GM21381 (cell line): Measurements from ENCODE around the gene TTLL11.
"Not testable (repeated sequence)": the region's sequence is repeated elsewhere in the genome, so short reads cannot be mapped to it uniquely, and the experiment has no call there.

Experiments
- ATAC-seq: cut with Tn5 transposase; IDR thresholded peaks from one replicate; pipeline ENCODE4 v1.9.1; 2021; ENCODE audit warnings: mild to moderate bottlenecking, moderate library complexity; ENCODE audit not compliant: unreplicated experiment

TTLL11 gene

GRCh38 chr9:122011818-122012498 lies 81.2 kb downstream of the TTLL11 start:
- no peak for ATAC-seq

DNA sequence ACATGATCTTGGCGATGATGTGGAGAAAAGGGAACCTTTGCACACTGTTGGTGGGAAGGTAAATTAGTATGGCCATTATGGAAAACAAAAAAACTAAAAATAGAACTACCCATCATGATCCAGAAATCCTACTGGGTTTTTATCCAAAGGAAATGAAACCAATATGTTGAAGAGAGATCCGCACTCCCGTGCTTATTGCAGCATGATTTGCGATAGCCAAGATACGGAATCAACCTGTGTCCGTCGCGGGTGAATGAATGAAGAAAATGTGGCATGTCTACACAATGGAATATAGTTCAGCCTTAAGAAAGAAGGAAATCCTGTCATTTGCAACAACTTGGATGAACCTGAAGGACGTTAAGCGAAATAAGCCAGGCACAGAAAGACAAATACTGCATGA lies 84.5 kb downstream of the TTLL11 start:
- ATAC-seq = no peak

GRCh38 chr9:122007837-122008236 lies 85.3 kb downstream of the TTLL11 start:
- ATAC-seq = no peak

DNA sequence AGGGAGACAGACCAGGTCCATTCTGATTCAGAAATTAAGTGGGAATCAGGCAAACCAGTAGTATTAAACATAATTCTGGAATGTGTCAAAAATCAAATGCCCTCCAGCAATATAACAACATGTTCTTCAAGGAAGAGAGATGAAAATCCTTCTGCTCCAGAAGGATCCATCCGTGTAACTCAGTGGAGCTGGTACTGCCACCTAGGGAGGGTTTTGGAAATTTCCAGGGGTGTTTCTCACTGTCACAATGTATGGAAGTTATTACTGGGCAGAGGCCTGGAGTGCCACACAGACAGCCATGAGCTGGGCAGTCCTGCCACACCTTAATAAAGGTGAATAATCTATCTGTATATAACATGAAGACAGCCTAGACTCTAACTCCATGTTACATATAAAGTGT lies 87.5 kb downstream of the TTLL11 start:
- ATAC-seq = no peak

DNA sequence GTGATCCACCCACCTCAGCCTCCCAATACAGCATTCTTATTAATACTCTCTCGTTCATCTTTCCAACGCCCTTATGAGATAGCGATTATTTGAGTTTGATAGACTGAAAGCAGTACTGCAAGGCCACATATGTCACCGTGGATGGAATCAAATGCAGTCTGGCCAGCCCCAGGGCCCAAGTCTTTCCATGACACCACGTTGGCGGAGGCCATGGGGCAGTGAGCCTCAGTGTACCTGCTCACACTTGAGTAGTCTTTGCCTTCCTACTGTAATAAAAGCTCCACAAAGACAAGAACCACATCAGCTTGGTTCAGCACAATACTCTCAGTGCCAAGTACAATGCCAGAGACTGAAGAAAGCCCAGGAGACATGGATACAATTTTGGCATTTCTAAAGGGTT lies 88.5 kb downstream of the TTLL11 start:
- ATAC-seq = no peak

DNA sequence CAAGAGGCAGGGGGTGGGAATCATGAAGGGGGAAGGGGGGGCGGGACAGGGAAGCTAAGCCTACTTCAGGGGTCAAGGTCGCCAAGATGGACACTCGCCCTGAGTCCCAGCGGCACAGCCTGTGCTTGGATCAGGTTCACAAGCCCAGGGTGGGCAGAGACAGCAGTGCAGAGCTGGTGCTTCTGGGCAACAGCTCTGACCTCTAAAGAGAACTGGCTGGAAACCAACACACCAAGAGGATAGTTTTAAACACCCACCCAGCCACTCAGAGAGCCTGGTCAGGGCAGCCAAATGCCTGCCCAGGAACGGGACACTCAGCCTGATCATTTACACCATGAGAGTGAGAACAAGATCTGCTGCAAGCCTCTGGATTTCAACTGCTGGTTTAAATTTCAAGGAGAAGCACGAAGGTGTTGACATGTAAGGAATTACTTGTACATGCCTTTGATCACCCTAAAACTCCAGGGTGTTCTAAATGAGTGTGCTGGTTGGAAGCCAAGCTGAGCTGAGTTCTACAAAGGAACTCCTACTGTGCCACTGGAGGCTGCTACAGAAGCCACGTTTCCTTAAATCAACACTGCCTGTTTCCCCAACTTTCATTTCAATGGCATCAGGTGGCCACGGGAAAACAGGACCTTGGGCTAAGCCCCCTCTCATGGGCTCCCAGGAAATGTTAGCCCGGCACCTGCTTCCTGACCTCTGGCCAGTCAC lies 91.5 kb downstream of the TTLL11 start:
- ATAC-seq = no peak

DNA sequence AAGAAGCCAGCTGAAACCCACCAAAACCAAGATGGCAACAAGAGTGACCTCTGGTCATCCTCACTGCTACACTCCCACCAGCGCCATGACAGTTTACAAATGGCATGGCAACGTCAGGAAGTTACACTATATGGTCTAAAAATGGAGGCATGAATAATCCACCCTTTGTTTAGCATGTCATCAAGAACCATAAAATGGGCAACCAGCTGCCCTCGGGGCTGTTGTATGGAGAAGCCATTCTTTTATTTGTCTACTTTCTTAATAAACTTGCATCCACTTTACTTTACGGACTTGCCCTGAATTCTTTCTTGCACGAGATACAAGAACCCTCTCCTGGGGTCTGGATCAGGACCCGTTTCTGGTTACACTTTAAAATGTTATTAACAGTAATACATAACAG lies 92.6 kb downstream of the TTLL11 start:
- not testable (repeated sequence) for ATAC-seq

DNA sequence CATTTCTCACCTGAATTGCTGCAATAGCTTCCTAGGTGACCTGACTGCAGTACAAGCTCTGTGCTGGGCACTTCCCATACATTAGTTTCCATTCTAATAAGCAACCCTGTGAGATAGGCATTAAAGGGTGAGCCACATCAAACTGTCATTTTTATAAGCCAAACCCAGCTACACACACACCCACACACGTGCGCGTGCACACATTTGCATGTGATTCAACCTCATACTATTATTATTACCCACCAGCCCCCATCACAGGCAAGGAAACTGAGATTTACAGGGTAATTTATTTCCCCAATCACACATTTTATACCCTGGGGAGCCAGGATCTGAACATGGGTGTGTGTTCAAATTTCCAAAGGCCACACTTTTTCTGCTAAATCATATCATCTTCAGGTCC lies 93.6 kb downstream of the TTLL11 start:
- no peak for ATAC-seq

- no peak for ATAC-seq
These were observed 94.5 kb downstream of the TTLL11 start for GRCh38 chr9:121998513-121999049.

GRCh38 chr9:121997791-121998190 lies 95.3 kb downstream of the TTLL11 start:
- no peak for ATAC-seq

DNA sequence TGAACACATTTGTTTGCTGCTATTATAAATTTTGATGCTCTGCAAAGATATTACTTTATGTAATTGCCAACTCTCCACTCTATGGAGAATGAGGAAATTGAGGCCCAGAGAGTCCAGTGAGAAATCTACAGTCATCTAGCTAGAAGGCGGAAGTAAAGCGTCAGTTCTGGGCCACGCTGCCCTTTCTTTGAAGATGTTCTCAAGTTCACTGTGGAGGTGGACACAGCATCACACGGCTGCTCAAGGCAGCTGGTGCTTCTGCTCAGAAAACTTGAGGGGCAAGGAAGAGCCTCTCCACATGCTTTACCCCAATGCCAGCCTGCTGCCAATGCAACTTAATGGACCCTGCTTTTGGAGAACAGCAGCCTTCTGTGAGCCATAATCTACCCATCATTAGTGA lies 96.3 kb downstream of the TTLL11 start:
- ATAC-seq = no peak

DNA sequence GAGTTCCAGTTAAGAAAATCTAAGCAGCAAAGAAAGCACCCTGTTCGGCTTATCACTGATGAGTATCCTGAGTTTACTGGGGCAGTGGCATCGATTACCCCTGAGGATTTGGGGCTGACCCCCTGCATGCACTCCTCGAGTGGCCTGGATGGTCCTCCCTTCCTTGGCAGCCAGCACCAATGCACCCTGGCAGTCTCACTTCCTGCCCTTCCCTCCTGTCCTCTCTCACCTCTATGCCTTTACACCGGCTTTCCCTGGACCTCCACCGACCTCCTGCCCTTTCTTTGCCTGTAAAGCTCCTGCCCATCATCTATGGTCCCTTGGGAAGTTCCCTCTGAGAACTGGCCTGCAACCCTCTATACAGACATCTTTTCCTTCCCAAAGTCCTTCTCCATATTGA lies 97.1 kb downstream of the TTLL11 start:
- no peak for ATAC-seq

GRCh38 chr9:121992571-121993212 lies 100.4 kb downstream of the TTLL11 start:
- peak; percentile 64 for ATAC-seq

DNA sequence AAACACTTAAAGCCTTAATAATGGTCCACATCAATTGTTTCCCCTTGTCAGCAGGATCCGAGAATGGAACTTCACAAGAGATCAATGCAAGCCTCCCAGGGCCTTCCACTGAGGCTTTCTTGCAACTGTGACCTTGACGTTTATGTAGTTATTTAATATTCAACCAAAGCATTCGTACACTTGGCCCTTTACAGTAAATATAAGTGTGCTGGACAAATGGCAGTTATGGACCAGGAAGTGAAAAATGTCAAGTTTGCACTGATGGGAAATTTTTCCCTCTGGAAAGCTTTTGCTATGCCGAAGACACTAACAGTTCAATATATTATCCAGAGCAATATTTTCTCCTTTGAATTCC lies 101.8 kb downstream of the TTLL11 start:
- ATAC-seq = no peak

GRCh38 chr9:121990600-121991306 lies 102.4 kb downstream of the TTLL11 start:
- ATAC-seq = no peak

DNA sequence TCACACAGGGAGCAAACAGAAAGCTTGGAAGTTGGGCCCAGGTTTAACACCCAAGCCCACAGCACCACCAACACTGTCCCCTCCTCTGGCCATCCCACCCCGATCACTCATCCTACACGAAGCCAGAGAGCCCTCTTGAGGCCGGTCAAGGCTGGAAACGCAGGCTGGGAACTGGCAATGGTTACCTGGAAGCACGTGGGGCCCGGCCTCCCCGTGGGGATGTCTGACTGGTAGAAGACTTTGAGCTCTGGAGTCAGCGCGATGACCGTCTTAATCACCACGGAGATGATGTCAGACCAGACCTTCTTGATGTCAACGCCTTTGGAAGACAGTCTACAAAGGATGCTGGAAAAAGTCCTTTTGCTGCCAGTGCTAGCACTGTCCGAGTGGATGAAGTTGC lies 104.1 kb downstream of the TTLL11 start:
- ATAC-seq = no peak

- no peak for ATAC-seq
These were observed 105.8 kb downstream of the TTLL11 start for GRCh38 chr9:121987314-121987713.

DNA sequence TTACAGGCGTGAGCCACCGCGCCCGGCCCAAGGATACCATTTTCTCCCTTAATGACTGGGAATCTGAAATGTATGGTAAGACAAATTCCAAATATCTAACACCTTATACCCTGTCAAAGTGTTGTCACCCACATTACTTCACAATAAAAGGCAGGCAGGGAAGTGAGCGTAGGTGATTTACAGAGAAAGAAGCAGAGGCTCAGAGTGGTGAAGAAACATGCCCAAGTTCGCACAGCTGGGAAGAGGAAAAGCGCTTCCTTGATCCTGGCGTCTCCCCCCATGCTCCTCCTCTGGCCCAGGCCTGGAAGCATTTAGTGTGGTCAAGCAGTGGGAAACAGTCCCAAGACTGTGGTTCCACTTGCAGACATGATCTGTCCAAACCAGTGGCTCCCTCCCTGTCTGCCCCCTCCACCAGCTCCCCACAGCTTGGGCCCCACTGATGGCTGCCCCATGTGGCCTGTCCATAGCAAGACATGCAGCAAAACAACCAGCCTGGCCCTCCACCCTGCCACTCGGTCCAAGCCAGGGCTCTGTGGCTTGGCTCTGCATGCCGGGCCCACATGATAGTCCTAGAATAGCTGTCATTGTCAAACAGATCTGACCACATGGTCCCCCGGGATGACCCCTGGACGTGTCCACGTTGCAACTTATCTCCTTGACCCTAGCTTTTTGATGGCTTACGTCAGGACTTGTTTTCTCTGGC lies 107.2 kb downstream of the TTLL11 start:
- no peak for ATAC-seq

DNA sequence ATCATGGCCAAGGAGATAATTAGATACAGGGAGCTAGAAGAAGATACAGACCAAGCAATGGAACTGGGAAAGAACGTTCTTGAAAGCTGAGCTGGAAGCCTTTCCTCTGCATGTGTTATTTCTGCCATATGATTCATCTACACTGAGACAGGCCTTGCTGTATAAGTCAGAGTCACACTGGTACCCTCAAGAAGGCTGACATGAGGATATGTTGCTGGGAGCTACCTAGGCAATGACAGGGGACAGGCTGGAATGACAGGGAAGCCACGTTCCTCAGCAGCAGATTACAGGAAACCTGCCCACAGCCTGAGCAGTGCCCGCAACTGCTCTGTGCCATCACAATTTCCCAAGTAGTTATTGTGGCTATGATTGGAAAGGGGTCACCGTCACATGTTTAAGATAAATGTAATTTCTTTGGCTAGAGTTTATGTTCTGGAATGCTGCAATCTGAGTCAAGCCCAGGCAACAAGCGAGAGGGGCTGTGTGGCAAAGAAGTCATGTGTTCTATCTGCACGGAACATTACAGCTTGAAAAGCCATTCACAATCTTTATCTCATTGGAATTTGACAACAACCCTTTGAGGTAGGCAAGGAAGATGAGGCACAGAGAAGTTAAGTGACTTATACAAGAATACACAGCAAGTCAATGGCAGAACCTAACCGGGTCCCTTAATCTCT lies 108.2 kb downstream of the TTLL11 start:
- ATAC-seq = no peak

GRCh38 chr9:121983736-121984135 lies 109.4 kb downstream of the TTLL11 start:
- no peak for ATAC-seq
